Liver (tissue), 9 donors: ENCODE data around the gene CACTIN. TPM values are rescaled to one million over a fixed set of nuclear protein-coding genes. Genes with fewer than 3 reads are reported as not detected.
A peak's percentile ranks its signal among the peaks of the same experiment; 100 is the strongest.

ENCODE experiments used
- DNase-seq: peaks from one replicate; pipeline ENCODE4 v3.0.0-alpha.2; 2017; ENCODE audit warnings: low spot score
- H3K27ac ChIP-seq, 2 donors: one replicate each; pipeline ENCODE4 v1.7.0; 2013; ENCODE audit warnings: inconsistent platforms in 2 of 2, low read length in 2 of 2, control low read depth in 1 of 2, low read depth in 1 of 2, mild to moderate bottlenecking in 1 of 2
- H3K27me3 ChIP-seq, 4 donors: one replicate each; pipeline versions ENCODE4 v1.6.1 to v1.7.0; 2013; ENCODE audit warnings: low read length in 3 of 4, inconsistent platforms in 1 of 4, mild to moderate bottlenecking in 1 of 4, moderate library complexity in 1 of 4; ENCODE audit not compliant: control insufficient read depth in 4 of 4, insufficient read depth in 4 of 4
- H3K36me3 ChIP-seq, 4 donors: one replicate each; pipeline versions ENCODE4 v1.6.1 to v1.7.0; 2013; ENCODE audit warnings: low read length in 3 of 4, mild to moderate bottlenecking in 3 of 4, low read depth in 1 of 4, moderate library complexity in 1 of 4; ENCODE audit not compliant: control insufficient read depth in 4 of 4, insufficient read depth in 3 of 4
- H3K4me1 ChIP-seq, 4 donors: one replicate each; pipeline versions ENCODE4 v1.6.1 to v1.7.0; 2013; ENCODE audit warnings: low read length in 3 of 4, mild to moderate bottlenecking in 3 of 4, moderate library complexity in 1 of 4; ENCODE audit not compliant: control insufficient read depth in 4 of 4, insufficient read depth in 4 of 4
- H3K4me3 ChIP-seq, 3 donors: one replicate each; pipeline versions ENCODE4 v1.6.1 to v1.7.0; 2013; ENCODE audit warnings: low read length in 3 of 3, control low read depth in 1 of 3, low read depth in 1 of 3, mild to moderate bottlenecking in 1 of 3
- H3K9ac ChIP-seq, 2 donors: one replicate each; pipeline ENCODE4 v1.7.0; 2013; ENCODE audit warnings: low read length in 2 of 2, mild to moderate bottlenecking in 2 of 2, moderate library complexity in 2 of 2, control low read depth in 1 of 2, low read depth in 1 of 2
- H3K9me3 ChIP-seq, 4 donors: one replicate each; pipeline versions ENCODE4 v1.6.1 to v1.7.0; 2013; ENCODE audit warnings: low read length in 3 of 4; ENCODE audit not compliant: control insufficient read depth in 4 of 4
- EGR1 ChIP-seq, 2 donors: IDR thresholded peaks; 2 replicates each; pipeline ENCODE4 v1.6.1; 2016 to 2018; ENCODE audit warnings: antibody characterized with exemption in 2 of 2, low read depth in 2 of 2
- FOXA1 ChIP-seq: IDR thresholded peaks from 2 replicates; pipeline ENCODE4 v1.6.1; 2016; ENCODE audit warnings: antibody characterized with exemption
- FOXA2 ChIP-seq: IDR thresholded peaks from 2 replicates; pipeline ENCODE4 v1.6.1; 2016; ENCODE audit warnings: antibody characterized with exemption
- GABPA ChIP-seq, 2 donors: IDR thresholded peaks in 1 of 2; conservative IDR thresholded peaks in 1 of 2; 2 replicates each; pipeline ENCODE4 v1.6.1; 2016; ENCODE audit warnings: antibody characterized with exemption in 2 of 2, mild to moderate bottlenecking in 1 of 2, moderate library complexity in 1 of 2
- HNF4A ChIP-seq, 2 donors: conservative IDR thresholded peaks; 2 replicates each; pipeline ENCODE4 v1.6.1; 2016; ENCODE audit warnings: antibody characterized with exemption in 2 of 2, mild to moderate bottlenecking in 2 of 2
- JUND ChIP-seq, 2 donors: IDR thresholded peaks; 2 replicates each; pipeline ENCODE4 v1.6.1; 2016; ENCODE audit warnings: antibody characterized with exemption in 2 of 2
- NR2F2 ChIP-seq: IDR thresholded peaks from 2 replicates; pipeline ENCODE4 v1.6.1; 2016; ENCODE audit warnings: antibody characterized with exemption
- RXRA ChIP-seq, 2 donors: IDR thresholded peaks; 2 replicates each; pipeline ENCODE4 v1.6.1; 2017 to 2018; ENCODE audit warnings: antibody characterized with exemption in 2 of 2, mild to moderate bottlenecking in 1 of 2
- SP1 ChIP-seq: IDR thresholded peaks from 2 replicates; pipeline ENCODE4 v1.6.1; 2018; ENCODE audit warnings: antibody characterized with exemption, mild to moderate bottlenecking
- TAF1 ChIP-seq: conservative IDR thresholded peaks from 2 replicates; pipeline ENCODE4 v1.6.1; 2016; ENCODE audit warnings: antibody characterized with exemption, mild to moderate bottlenecking
- YY1 ChIP-seq: IDR thresholded peaks from 2 replicates; pipeline ENCODE4 v1.6.1; 2016; ENCODE audit warnings: antibody characterized with exemption, mild to moderate bottlenecking
- WGBS: extraction: QIAGEN DNeasy Blood & Tissue Kit; methylation state at CpG from one replicate; pipeline ENCODE4 v1.1.7; 2013; 5-methylcytosine and 5-hydroxymethylcytosine counted together
- polyA plus RNA-seq, 2 donors: library from polyadenylated mRNA; stranded (reverse) in 1 of 2; unstranded in 1 of 2; fragments of 200-250 nt in 1 of 2; fragments of >200 nt in 1 of 2; fragmentation: Nextera tagmentation in 1 of 2; extraction: Ambion mirVana in 1 of 2; gene quantifications; one replicate each; pipeline versions ENCODE4 v1.2.1 to v1.2.3, GENCODE V29; 2013 to 2015
- total RNA-seq, 2 donors: library from RNA; depleted of rRNA; stranded (reverse); fragments of >200 nt; gene quantifications; one replicate each; pipeline ENCODE4 v1.2.3, GENCODE V29; 2014
- TF ChIP-seq, protein P1 (sequence below): IDR thresholded peaks from 2 replicates; pipeline ENCODE4 v1.6.1; 2016; ENCODE audit warnings: antibody characterized with exemption, mild to moderate bottlenecking
- TF ChIP-seq, protein P2 (sequence below): fragments of 150-350 bp; IDR thresholded peaks from 2 replicates; pipeline ENCODE4 v1.5.1; 2017; ENCODE audit warnings: improper control_type of control experiment, low read depth, low read length; ENCODE audit not compliant: missing input control
- TF ChIP-seq, protein P3 (sequence below): IDR thresholded peaks from 2 replicates; pipeline ENCODE4 v1.6.1; 2016; ENCODE audit warnings: antibody characterized with exemption
- TF ChIP-seq, protein P4 (sequence below): IDR thresholded peaks from 2 replicates; pipeline ENCODE4 v1.6.1; 2016; ENCODE audit warnings: antibody characterized with exemption
- donor health status: healthy.
- donor health status: healthy.
- donor health status: healthy.
- donor health status: healthy.
- donor health status: healthy.

The CACTIN gene
- total and polyA plus RNA-seq, 4 donors = 1.9 to 13.2 (median 10.0) TPM

DNA sequence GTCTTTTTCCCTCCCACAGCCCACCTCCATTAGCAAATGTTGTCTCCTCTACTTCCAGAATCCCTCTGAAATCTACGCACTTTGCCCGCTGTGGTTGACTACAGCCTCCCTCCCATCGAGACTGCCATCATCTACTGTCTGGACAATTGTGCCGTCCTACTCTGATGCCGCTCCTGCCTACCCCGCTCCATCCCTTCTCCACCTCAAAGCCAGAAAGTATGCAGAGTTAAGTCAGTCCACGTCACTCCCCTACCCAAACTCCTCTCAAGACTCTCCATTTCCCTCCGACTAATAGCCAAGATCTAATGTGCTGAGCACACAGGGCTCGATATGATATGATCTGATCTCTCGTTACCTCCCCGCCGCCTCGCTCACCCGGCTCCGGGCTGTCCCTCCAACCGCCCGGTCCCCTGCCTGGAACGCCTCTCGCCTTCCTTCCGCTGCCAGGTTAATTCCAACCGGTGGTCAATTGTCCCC lies 556 bp downstream of the CACTIN start:
- no peaks in the 10 kb centered on the region for H3K27me3 ChIP-seq
- peaks cover 0 to 18% (median 4%) of the 10 kb centered on the region in 4 donors for H3K36me3 ChIP-seq
- DNase-seq = no peak
- H3K9me3 ChIP-seq = no peaks in the 10 kb centered on the region
- peak overlapping the region; percentile 66 to 73 for H3K9ac ChIP-seq
- H3K27ac ChIP-seq = no peak overlapping the region
- TF ChIP-seq, protein P1, sequence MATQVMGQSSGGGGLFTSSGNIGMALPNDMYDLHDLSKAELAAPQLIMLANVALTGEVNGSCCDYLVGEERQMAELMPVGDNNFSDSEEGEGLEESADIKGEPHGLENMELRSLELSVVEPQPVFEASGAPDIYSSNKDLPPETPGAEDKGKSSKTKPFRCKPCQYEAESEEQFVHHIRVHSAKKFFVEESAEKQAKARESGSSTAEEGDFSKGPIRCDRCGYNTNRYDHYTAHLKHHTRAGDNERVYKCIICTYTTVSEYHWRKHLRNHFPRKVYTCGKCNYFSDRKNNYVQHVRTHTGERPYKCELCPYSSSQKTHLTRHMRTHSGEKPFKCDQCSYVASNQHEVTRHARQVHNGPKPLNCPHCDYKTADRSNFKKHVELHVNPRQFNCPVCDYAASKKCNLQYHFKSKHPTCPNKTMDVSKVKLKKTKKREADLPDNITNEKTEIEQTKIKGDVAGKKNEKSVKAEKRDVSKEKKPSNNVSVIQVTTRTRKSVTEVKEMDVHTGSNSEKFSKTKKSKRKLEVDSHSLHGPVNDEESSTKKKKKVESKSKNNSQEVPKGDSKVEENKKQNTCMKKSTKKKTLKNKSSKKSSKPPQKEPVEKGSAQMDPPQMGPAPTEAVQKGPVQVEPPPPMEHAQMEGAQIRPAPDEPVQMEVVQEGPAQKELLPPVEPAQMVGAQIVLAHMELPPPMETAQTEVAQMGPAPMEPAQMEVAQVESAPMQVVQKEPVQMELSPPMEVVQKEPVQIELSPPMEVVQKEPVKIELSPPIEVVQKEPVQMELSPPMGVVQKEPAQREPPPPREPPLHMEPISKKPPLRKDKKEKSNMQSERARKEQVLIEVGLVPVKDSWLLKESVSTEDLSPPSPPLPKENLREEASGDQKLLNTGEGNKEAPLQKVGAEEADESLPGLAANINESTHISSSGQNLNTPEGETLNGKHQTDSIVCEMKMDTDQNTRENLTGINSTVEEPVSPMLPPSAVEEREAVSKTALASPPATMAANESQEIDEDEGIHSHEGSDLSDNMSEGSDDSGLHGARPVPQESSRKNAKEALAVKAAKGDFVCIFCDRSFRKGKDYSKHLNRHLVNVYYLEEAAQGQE = no peak
- TF ChIP-seq SP1 (no peak), JUND (IDR thresholded peaks at IDR 0.05) (no peak), HNF4A (conservative IDR thresholded peaks at IDR 0.05) (no peak), GABPA (IDR thresholded peaks at IDR 0.05 in 1 of 2, conservative IDR thresholded peaks at IDR 0.05 in 1 of 2) (no peak), EGR1 (IDR thresholded peaks at IDR 0.05; ENCODE audit: low read depth in 2 of 2) (no peak), TAF1 (no peak), YY1 (no peak), NR2F2 (no peak), RXRA (IDR thresholded peaks at IDR 0.05) (no peak), FOXA1 (no peak)
- TF ChIP-seq, protein P2, sequence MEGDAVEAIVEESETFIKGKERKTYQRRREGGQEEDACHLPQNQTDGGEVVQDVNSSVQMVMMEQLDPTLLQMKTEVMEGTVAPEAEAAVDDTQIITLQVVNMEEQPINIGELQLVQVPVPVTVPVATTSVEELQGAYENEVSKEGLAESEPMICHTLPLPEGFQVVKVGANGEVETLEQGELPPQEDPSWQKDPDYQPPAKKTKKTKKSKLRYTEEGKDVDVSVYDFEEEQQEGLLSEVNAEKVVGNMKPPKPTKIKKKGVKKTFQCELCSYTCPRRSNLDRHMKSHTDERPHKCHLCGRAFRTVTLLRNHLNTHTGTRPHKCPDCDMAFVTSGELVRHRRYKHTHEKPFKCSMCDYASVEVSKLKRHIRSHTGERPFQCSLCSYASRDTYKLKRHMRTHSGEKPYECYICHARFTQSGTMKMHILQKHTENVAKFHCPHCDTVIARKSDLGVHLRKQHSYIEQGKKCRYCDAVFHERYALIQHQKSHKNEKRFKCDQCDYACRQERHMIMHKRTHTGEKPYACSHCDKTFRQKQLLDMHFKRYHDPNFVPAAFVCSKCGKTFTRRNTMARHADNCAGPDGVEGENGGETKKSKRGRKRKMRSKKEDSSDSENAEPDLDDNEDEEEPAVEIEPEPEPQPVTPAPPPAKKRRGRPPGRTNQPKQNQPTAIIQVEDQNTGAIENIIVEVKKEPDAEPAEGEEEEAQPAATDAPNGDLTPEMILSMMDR = no peak
- TF ChIP-seq, protein P3, sequence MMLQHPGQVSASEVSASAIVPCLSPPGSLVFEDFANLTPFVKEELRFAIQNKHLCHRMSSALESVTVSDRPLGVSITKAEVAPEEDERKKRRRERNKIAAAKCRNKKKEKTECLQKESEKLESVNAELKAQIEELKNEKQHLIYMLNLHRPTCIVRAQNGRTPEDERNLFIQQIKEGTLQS = no peak
- TF ChIP-seq, protein P4, sequence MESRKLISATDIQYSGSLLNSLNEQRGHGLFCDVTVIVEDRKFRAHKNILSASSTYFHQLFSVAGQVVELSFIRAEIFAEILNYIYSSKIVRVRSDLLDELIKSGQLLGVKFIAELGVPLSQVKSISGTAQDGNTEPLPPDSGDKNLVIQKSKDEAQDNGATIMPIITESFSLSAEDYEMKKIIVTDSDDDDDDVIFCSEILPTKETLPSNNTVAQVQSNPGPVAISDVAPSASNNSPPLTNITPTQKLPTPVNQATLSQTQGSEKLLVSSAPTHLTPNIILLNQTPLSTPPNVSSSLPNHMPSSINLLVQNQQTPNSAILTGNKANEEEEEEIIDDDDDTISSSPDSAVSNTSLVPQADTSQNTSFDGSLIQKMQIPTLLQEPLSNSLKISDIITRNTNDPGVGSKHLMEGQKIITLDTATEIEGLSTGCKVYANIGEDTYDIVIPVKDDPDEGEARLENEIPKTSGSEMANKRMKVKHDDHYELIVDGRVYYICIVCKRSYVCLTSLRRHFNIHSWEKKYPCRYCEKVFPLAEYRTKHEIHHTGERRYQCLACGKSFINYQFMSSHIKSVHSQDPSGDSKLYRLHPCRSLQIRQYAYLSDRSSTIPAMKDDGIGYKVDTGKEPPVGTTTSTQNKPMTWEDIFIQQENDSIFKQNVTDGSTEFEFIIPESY = no peak
- peaks cover 4 to 32% (median 21%) of the 10 kb centered on the region in 4 donors for H3K4me1 ChIP-seq
- H3K4me3 ChIP-seq = peak overlapping the region; percentile 89 to 100 (median 93)
- 1% methylated on average over 21 of the region's 21 CpGs for WGBS

DNA sequence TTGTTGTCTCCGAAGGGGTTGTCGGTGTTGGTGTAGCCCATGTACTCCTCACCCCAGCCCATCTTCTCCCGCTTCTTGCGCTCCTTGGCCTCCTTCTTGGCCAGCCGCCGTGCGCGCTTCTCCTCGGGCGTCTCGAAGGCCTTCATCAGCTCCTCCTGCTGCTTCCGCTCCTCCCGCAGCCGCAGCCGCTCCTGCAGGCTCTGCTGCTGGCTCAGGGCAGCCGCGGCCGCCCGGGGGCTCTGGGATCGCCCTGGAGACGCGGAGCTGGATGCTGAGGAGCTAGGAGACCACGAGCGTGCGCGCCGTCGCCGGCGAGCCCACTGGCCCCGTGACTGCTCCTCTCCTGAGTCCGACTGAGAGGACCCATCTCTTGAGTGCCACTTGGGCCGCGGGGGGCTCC lies 2.9 kb downstream of the CACTIN start:
- Histone ChIP-seq H3K36me3 (peaks cover 0 to 22% (median 5%) of the 10 kb centered on the region in 4 donors), H3K4me1 (peaks cover 4 to 32% (median 21%) of the 10 kb centered on the region in 4 donors), H3K9me3 (no peaks in the 10 kb centered on the region), H3K9ac (no peak overlapping the region), H3K4me3 (no peak overlapping the region), H3K27me3 (no peaks in the 10 kb centered on the region), H3K27ac (no peak overlapping the region)
- no peak for DNase-seq
- 96% methylated on average over 34 of the region's 34 CpGs for WGBS
- TF ChIP-seq FOXA1 (no peak), RXRA (IDR thresholded peaks at IDR 0.05) (no peak), EGR1 (IDR thresholded peaks at IDR 0.05; ENCODE audit: low read depth in 2 of 2) (no peak), JUND (IDR thresholded peaks at IDR 0.05) (no peak), GABPA (IDR thresholded peaks at IDR 0.05 in 1 of 2, conservative IDR thresholded peaks at IDR 0.05 in 1 of 2) (no peak), FOXA2 (no peak)
- TF ChIP-seq, protein P1 = no peak
- TF ChIP-seq, protein P3 = no peak
- TF ChIP-seq, protein P4 = no peak
